Vagina (tissue), 2 donors: ENCODE results near the gene COL6A3. TPM values are rescaled to one million over a fixed set of nuclear protein-coding genes. Genes with fewer than 3 reads are reported as not detected.
A peak's percentile ranks its signal among the peaks of the same experiment; 100 is the strongest.

Source experiments
- DNase-seq, 2 donors: peaks; one replicate each; pipeline ENCODE4 v3.0.0-alpha.2; 2017; ENCODE audit errors: extremely low spot score in 2 of 2
- H3K27ac ChIP-seq: fragments of 200-600 bp; sonication (generic); one replicate; pipeline ENCODE4 v1.5.1; 2019
- H3K27me3 ChIP-seq: fragments of 200-600 bp; sonication (generic); one replicate; pipeline ENCODE4 v1.5.1; 2019
- H3K36me3 ChIP-seq, 2 donors: fragments of 200-600 bp; sonication (generic); one replicate each; pipeline ENCODE4 v1.5.1; 2017 to 2019
- H3K4me1 ChIP-seq: fragments of 200-600 bp; sonication (generic); one replicate; pipeline ENCODE4 v1.5.1; 2019
- H3K4me3 ChIP-seq, 2 donors: fragments of 200-600 bp; sonication (generic); 1 replicate in 1 of 2; 2 replicates in 1 of 2; pipeline ENCODE4 v1.5.1; 2016 to 2019
- H3K9me3 ChIP-seq: fragments of 200-600 bp; sonication (generic); one replicate; pipeline ENCODE4 v1.5.1; 2019
- POLR2A ChIP-seq, 2 donors: fragments of 450-650 bp; IDR thresholded peaks; one replicate each; pipeline ENCODE4 v1.6.1; 2017; ENCODE audit warnings: antibody characterized with exemption in 2 of 2, mild to moderate bottlenecking in 2 of 2, moderate library complexity in 2 of 2
- POLR2AphosphoS5 ChIP-seq, 2 donors: sonication (generic); formaldehyde crosslinking; IDR thresholded peaks; one replicate each; pipeline ENCODE4 v1.9.0; 2017; ENCODE audit warnings: antibody characterized with exemption in 2 of 2, mild to moderate bottlenecking in 2 of 2, low read depth in 1 of 2; ENCODE audit not compliant: insufficient read depth in 1 of 2
- intact Hi-C: fragments of 100-400 bp; cut with DNase I; formaldehyde crosslinking; loops from one replicate; pipeline ENCODE4 v1.15.1; 2023
- total RNA-seq: library from RNA; depleted of rRNA; stranded (reverse); fragments of >200 nt; gene quantifications from one replicate; pipeline ENCODE4 v1.2.3, GENCODE V29; 2016
- TF ChIP-seq, protein P1 (sequence below), 3 experiments: fragments of 450-650 bp in 2 of 3; fragments of 200-600 bp in 1 of 3; sonication (generic) in 1 of 3; IDR thresholded peaks; one replicate each; pipeline ENCODE4 v1.5.1; 2017 to 2019; ENCODE audit warnings: antibody characterized with exemption in 3 of 3, mild to moderate bottlenecking in 2 of 3, moderate library complexity in 2 of 3

The COL6A3 gene
- total RNA-seq, 1 donor from 2014 or later: 315 TPM

DNA sequence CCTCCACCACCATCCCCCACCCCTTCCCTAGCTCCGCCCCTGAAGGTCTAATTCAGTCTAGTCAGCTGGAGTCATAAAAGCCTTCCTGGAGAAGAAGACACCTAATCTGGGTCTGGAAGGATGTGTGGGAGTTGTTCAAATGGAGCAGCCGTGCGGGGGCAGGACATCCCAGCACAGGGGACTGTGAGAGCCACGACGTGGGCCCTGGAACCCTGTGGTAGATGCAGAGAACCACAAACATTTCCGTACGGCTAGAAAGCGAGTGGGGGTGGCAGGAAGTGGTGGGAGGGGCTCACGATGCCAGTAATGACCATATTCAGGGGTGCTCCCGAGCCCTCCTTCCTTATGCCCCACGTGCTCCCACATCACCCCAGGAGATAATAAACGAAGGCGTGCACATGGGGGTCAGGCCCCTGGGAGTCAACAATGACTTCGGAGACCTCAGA, 20.9 kb upstream of the COL6A3 start:
- Histone ChIP-seq H3K27me3 (no peaks in the 10 kb centered on the region), H3K4me3 (no peak overlapping the region), H3K36me3 (no peaks in the 10 kb centered on the region), H3K4me1 (peaks cover 18% of the 10 kb centered on the region), H3K9me3 (no peaks in the 10 kb centered on the region), H3K27ac (peak overlapping the region; percentile 80)
- no peak for DNase-seq
- intact Hi-C loops: no loop called here
- TF ChIP-seq POLR2AphosphoS5 (IDR thresholded peaks at IDR 0.05; ENCODE audit: insufficient read depth in 1 of 2, low read depth in 1 of 2): peak; percentile 31 to 36
- TF ChIP-seq POLR2A (IDR thresholded peaks at IDR 0.05): no peak
- TF ChIP-seq, protein P1, sequence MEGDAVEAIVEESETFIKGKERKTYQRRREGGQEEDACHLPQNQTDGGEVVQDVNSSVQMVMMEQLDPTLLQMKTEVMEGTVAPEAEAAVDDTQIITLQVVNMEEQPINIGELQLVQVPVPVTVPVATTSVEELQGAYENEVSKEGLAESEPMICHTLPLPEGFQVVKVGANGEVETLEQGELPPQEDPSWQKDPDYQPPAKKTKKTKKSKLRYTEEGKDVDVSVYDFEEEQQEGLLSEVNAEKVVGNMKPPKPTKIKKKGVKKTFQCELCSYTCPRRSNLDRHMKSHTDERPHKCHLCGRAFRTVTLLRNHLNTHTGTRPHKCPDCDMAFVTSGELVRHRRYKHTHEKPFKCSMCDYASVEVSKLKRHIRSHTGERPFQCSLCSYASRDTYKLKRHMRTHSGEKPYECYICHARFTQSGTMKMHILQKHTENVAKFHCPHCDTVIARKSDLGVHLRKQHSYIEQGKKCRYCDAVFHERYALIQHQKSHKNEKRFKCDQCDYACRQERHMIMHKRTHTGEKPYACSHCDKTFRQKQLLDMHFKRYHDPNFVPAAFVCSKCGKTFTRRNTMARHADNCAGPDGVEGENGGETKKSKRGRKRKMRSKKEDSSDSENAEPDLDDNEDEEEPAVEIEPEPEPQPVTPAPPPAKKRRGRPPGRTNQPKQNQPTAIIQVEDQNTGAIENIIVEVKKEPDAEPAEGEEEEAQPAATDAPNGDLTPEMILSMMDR (IDR thresholded peaks at IDR 0.05): no peak

DNA sequence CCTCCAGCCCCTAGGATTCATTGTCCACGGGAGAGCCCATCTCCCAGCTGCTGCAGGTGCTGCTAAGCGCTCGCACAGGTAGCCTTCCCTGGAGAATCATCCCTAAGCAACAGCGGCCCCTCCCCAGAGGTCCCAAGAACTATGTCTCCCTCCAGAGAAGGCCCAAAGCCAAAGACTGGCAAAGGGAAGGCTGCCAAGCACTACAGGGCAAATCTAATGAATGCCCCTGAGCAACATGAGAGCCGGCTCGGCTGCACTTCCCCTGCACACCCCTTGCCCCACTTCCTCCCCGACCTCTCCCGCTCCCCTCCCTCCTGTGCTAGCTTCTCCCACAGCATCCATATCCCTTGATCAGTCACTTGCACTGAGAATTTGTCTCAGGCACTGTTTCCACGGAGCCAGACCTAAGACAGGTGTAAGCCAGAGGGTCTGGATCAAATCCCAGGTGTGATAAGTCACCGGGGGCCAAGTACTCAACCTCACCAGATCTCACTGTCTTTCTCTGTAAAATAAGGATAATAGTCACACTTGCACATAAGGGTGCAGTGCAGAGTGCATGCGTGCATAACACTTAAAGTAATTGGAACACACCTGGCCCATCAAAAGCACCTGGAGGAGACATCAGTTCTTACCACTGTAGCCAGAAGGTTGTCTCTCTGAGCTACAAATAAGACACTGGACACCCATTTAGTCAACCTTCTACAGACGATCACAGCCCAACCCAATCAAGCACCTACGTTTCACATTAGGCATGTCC, 20.1 kb upstream of the COL6A3 start:
- peaks cover 18% of the 10 kb centered on the region for H3K4me1 ChIP-seq
- TF ChIP-seq POLR2A (IDR thresholded peaks at IDR 0.05) (no peak), POLR2AphosphoS5 (IDR thresholded peaks at IDR 0.05; ENCODE audit: insufficient read depth in 1 of 2, low read depth in 1 of 2) (no peak)
- TF ChIP-seq, protein P1 (IDR thresholded peaks at IDR 0.05): no peak
- no peaks in the 10 kb centered on the region for H3K9me3 ChIP-seq
- H3K4me3 ChIP-seq: no peak overlapping the region
- H3K27ac ChIP-seq: peak overlapping the region; percentile 80
- H3K36me3 ChIP-seq: no peaks in the 10 kb centered on the region
- intact Hi-C loops: no loop called here
- no peak for DNase-seq
- no peaks in the 10 kb centered on the region for H3K27me3 ChIP-seq

DNA sequence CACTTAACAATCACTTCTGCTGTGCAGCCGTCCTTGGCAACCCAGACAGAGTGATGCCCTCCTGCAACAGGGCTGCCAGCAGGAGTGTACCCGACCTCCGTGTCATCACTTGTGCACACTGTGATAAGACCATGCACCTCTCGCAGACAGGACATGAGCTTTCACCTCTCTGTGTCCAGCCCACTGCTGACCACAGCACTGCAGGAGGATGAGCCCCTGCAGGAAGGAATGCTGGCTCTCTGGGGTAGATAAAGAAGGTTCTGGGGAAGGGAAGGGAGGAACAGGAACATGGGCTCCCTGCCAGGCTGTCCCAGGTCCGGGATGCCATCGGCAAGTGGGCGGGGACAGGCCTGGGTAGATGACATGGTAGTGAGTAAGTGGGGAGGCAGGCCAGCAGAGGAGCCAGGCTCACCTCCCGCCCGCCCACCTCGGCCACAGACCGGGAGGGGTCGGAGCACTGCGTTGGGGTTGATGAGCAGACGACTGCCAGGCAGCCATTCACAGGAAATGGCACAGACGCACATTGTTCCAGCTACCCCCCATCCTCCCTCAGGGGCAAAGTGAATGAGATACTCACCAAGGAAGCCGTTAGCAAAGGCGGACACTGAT, 18.6 kb upstream of the COL6A3 start:
- Histone ChIP-seq H3K27ac (no peak overlapping the region), H3K27me3 (no peaks in the 10 kb centered on the region), H3K4me1 (peaks cover 18% of the 10 kb centered on the region), H3K4me3 (no peak overlapping the region), H3K36me3 (no peaks in the 10 kb centered on the region), H3K9me3 (no peaks in the 10 kb centered on the region)
- intact Hi-C loops: no loop called here
- DNase-seq: no peak
- TF ChIP-seq POLR2A (IDR thresholded peaks at IDR 0.05) (no peak), POLR2AphosphoS5 (IDR thresholded peaks at IDR 0.05; ENCODE audit: insufficient read depth in 1 of 2, low read depth in 1 of 2) (no peak)
- TF ChIP-seq, protein P1 (IDR thresholded peaks at IDR 0.05): no peak

DNA sequence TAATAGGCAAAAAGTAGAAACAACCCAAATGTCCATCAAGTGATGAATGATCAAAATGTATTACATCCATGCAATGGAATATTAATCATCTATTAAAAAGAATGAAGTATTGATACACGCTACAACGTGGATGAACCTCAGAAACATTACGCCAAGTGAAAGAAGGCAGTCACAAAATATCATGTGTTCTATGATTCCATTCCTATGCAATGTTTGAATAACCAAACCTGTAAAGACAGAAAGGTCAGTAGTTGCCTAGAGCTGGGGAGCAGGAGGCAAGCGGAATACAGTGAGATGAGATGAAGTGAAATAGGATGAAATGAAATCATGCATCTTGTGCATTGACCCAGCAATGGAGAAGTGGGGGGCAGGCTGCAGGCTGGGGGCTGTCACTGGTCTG, 17.9 kb upstream of the COL6A3 start:
- Histone ChIP-seq H3K4me3 (no peak overlapping the region), H3K9me3 (no peaks in the 10 kb centered on the region), H3K36me3 (no peaks in the 10 kb centered on the region), H3K4me1 (peaks cover 18% of the 10 kb centered on the region), H3K27me3 (no peaks in the 10 kb centered on the region), H3K27ac (no peak overlapping the region)
- TF ChIP-seq POLR2A (IDR thresholded peaks at IDR 0.05) (no peak), POLR2AphosphoS5 (IDR thresholded peaks at IDR 0.05; ENCODE audit: insufficient read depth in 1 of 2, low read depth in 1 of 2) (no peak)
- TF ChIP-seq, protein P1 (IDR thresholded peaks at IDR 0.05): no peak
- intact Hi-C loops: no loop called here
- no peak for DNase-seq

DNA sequence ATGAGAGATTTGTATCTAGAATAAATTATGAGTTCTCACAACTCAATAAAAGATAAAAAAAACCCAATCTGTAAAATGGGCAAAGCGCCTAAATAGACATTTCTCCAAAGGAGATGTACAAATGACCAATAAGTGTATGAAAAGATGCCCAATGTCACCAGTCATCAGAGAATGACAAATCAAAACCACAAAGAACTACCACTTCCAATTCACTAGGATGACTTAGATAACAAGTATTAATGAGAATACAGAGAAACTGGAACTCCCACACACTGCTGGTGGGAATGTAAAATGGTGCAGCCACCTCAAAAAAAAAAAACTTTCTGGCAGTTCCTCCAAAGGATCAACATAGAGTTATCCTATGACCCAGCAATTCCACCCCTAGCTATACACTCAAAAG, 17.4 kb upstream of the COL6A3 start:
- DNase-seq: no peak
- Histone ChIP-seq H3K4me3 (no peak overlapping the region), H3K9me3 (no peaks in the 10 kb centered on the region), H3K27me3 (no peaks in the 10 kb centered on the region), H3K4me1 (peaks cover 18% of the 10 kb centered on the region), H3K36me3 (no peaks in the 10 kb centered on the region), H3K27ac (no peak overlapping the region)
- TF ChIP-seq POLR2A (IDR thresholded peaks at IDR 0.05): no peak
- intact Hi-C loops: no loop called here
